Testis (tissue), 3 donors: ENCODE results near the gene LCK. TPM values are rescaled to one million over a fixed set of nuclear protein-coding genes. Genes with fewer than 3 reads are reported as not detected.

ENCODE experiments used
- DNase-seq: peaks from one replicate; pipeline ENCODE4 v3.0.0-alpha.2; 2019
- H3K27ac ChIP-seq, 2 donors: fragments of 200-600 bp; sonication (generic); one replicate each; pipeline ENCODE4 v1.5.1; 2019
- H3K27me3 ChIP-seq: fragments of 200-600 bp; sonication (generic); one replicate; pipeline ENCODE4 v1.5.1; 2019
- H3K36me3 ChIP-seq: fragments of 200-600 bp; sonication (generic); one replicate; pipeline ENCODE4 v1.5.1; 2017; ENCODE audit warnings: low read depth; ENCODE audit errors: missing control alignments
- H3K4me1 ChIP-seq: fragments of 200-600 bp; sonication (generic); one replicate; pipeline ENCODE4 v1.5.1; 2019
- H3K4me3 ChIP-seq, 2 donors: fragments of 200-600 bp; sonication (generic); one replicate each; pipeline ENCODE4 v1.5.1; 2017 to 2019
- H3K9me3 ChIP-seq: fragments of 200-600 bp; sonication (generic); one replicate; pipeline ENCODE4 v1.5.1; 2017
- CTCF ChIP-seq, 3 experiments: fragments of 450-650 bp in 2 of 3; fragments of 200-600 bp in 1 of 3; sonication (generic) in 1 of 3; IDR thresholded peaks; one replicate each; pipeline ENCODE4 v1.5.1; 2016 to 2019; ENCODE audit warnings: antibody characterized with exemption in 3 of 3, mild to moderate bottlenecking in 2 of 3, moderate library complexity in 1 of 3
- POLR2A ChIP-seq: fragments of 450-650 bp; IDR thresholded peaks from one replicate; pipeline ENCODE4 v1.6.1; 2017; ENCODE audit warnings: antibody characterized with exemption, mild to moderate bottlenecking, moderate library complexity
- WGBS, 2 donors: methylation state at CpG; one replicate each; pipeline ENCODE4 v1.1.5; 2018; 5-methylcytosine and 5-hydroxymethylcytosine counted together
- intact Hi-C: fragments of 100-400 bp; cut with DNase I; formaldehyde crosslinking; loops from one replicate; pipeline ENCODE4 v1.15.1; 2023; ENCODE audit warnings: low total_unique reads
- polyA plus RNA-seq: library from polyadenylated mRNA; stranded (reverse); fragments of 350-450 nt; fragmentation: Illumina TruSeq; extraction: RNeasy Lipid Tissue Mini Kit (QIAGEN cat#74804); gene quantifications from one replicate; pipeline ENCODE4 v1.2.3, GENCODE V29; 2014; ENCODE audit warnings: low read depth, low replicate concordance; ENCODE audit not compliant: insufficient read depth
- total RNA-seq, 2 donors: library from RNA; depleted of rRNA; stranded (reverse); fragments of >200 nt; gene quantifications; one replicate each; pipeline ENCODE4 v1.2.3, GENCODE V29; 2016

The LCK gene
- total and polyA plus RNA-seq, 3 donors from 2014 or later, result 0.79 to 4.3 (median 3.2) TPM

DNA sequence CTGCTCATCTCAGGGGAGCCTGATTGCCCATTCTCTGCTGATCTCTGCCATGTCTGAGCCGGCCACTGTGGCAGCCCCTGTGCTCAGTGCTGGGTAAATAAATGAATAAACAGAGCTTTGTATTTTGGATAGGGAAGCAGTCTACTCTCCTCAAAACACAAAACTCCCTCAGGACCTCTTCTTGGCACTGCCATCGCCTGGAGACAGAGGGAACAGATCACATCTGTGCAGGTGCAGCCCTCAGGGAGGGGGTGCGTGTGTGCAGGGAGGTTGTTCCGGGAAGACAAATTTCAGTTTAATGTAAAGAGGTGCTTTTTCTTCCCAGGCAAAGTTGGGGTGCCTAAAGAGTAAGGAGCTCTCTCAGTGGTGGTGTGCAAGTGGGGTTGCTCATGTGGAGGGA is 11.7 kb upstream of the LCK start:
- H3K27me3 ChIP-seq, result no peaks in the 10 kb centered on the region
- peak; percentile 21 for DNase-seq
- no peaks in the 10 kb centered on the region for H3K36me3 ChIP-seq
- TF ChIP-seq POLR2A, result no peak
- no peak for TF ChIP-seq CTCF (IDR thresholded peaks at IDR 0.05)
- no peak overlapping the region for H3K4me3 ChIP-seq
- WGBS, 2 donors, result 30 to 40% methylated on average over 4 of the region's 4 CpGs
- peak overlapping the region in 1 of 2 donors; percentile 87 for H3K27ac ChIP-seq
- H3K4me1 ChIP-seq, result peaks cover 49% of the 10 kb centered on the region
- H3K9me3 ChIP-seq, result no peaks in the 10 kb centered on the region
- intact Hi-C loops, result no loop called here

DNA sequence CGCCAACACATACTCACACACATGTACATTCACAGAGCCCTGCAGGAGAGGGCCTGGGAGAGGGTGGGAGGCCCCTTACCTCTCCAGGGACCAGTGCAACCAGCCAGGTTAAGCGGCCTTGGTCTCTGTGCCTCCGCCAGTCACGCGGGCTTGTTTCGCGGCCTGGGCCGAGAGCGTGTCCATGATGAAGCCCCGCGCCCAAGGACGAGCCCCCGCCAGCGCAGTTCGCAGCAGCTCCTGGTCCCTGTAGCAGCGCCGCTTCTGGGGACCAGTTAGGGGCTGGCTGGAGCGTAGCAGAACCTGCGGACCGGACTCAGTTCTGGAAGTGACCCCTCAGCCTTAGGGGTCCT is 11.3 kb upstream of the LCK start:
- no peaks in the 10 kb centered on the region for H3K27me3 ChIP-seq
- peak overlapping the region; percentile 74 to 87 for H3K27ac ChIP-seq
- peaks cover 44% of the 10 kb centered on the region for H3K4me1 ChIP-seq
- peak; percentile 35 for DNase-seq
- H3K9me3 ChIP-seq, result no peaks in the 10 kb centered on the region
- no peak for TF ChIP-seq CTCF (IDR thresholded peaks at IDR 0.05)
- TF ChIP-seq POLR2A, result no peak
- H3K4me3 ChIP-seq, result peak overlapping the region; percentile 47 to 80
- intact Hi-C loops, result loop anchor here (10.0 kb wide), 1 partner anchor 95 kb away; the partner anchor contains the start of gene MARCKSL1
- WGBS, 2 donors, result 33 to 49% methylated on average over 17 to 18 of the region's 20 CpGs
- no peaks in the 10 kb centered on the region for H3K36me3 ChIP-seq

DNA sequence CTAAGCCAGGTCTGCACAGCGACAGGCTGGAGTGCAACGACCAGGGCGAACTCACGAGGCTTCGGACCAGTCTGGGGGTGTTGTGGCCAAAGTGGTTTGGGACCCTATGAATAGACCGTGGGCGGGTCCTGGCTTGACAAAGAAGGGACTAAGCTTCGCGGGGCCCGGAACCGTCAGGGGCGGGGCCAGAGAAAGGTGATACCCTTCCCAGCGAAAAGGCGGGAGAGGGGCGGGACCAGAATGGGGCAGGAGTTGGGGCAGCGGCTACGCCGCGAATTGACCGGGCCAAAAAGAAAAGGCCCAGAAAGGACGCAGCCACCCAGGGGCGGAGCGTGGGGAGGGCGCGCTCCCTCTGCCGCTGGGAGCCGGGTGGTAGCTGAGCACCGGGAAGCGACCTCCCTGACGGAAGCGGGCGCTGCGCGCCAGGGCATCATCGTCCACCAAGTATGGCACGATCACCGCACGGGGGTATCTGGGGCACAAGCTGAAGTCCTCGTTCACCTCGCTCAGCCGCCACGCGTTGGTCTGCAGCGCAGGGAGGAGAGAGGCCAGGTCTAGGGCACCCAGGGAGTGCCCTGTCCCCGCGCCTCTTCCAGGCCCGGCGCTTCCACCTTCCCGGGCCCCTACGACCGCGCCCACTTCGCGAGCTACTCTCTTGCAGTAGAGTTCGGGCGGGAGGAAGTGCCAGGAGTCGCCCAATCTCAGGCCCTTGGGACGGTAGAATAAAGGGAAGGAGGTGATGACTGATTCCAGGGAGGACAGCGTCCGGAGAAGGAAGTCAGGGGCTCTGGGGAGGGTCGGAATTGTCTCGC is 10.7 kb upstream of the LCK start:
- H3K36me3 ChIP-seq, result no peaks in the 10 kb centered on the region
- WGBS, 2 donors, result 2 to 3% methylated on average over 26 to 62 of the region's 62 CpGs
- peak overlapping the region; percentile 74 to 87 for H3K27ac ChIP-seq
- TF ChIP-seq CTCF (IDR thresholded peaks at IDR 0.05), result peak in 1 of 3 experiments; percentile 2
- TF ChIP-seq POLR2A, result peak; percentile 6
- intact Hi-C loops, result loop anchor here (10.0 kb wide), 1 partner anchor 94 kb away; the partner anchor contains the start of gene MARCKSL1
- no peaks in the 10 kb centered on the region for H3K27me3 ChIP-seq
- peak overlapping the region; percentile 47 to 80 for H3K4me3 ChIP-seq
- peak; percentile 72 for DNase-seq
- H3K4me1 ChIP-seq, result peaks cover 39% of the 10 kb centered on the region
- H3K9me3 ChIP-seq, result no peaks in the 10 kb centered on the region

GRCh38 chr1:32241001-32241763 is 9.9 kb upstream of the LCK start:
- H3K4me1 ChIP-seq, result peaks cover 30% of the 10 kb centered on the region
- peak overlapping the region; percentile 74 to 87 for H3K27ac ChIP-seq
- H3K9me3 ChIP-seq, result no peaks in the 10 kb centered on the region
- no peaks in the 10 kb centered on the region for H3K27me3 ChIP-seq
- intact Hi-C loops, result loop anchor here (10.0 kb wide), 1 partner anchor 94 kb away; the partner anchor contains the start of gene MARCKSL1
- WGBS, 2 donors, result 1 to 5% methylated on average over 4 to 51 of the region's 55 CpGs
- DNase-seq, result peak; percentile 67
- H3K36me3 ChIP-seq, result no peaks in the 10 kb centered on the region
- TF ChIP-seq POLR2A (no peak), CTCF (IDR thresholded peaks at IDR 0.05) (no peak)
- peak overlapping the region; percentile 47 to 80 for H3K4me3 ChIP-seq
